ENCODE measurements around the gene ZNF385C.

- peak; percentile 5 for TF ChIP-seq ATF3 (IDR thresholded peaks at IDR 0.05)
- TF ChIP-seq CTCF (IDR thresholded peaks at IDR 0.05; ENCODE audit: low read depth, low read length, missing input control), result no peak
- no peak for TF ChIP-seq TAF1 (conservative IDR thresholded peaks at IDR 0.05)
- no peak for TF ChIP-seq JUND (IDR thresholded peaks at IDR 0.05)
These were observed 73.1 kb downstream of the ZNF385C start for GRCh38 chr17:42025191-42025579.
